AG08396 (cell line): Measurements from ENCODE around the gene SCN2B.

ENCODE experiments used
- DNase-seq: peaks from one replicate; pipeline ENCODE4 v3.0.0; 2012; ENCODE audit warnings: low spot score, mixed read lengths

Gene SCN2B

DNA sequence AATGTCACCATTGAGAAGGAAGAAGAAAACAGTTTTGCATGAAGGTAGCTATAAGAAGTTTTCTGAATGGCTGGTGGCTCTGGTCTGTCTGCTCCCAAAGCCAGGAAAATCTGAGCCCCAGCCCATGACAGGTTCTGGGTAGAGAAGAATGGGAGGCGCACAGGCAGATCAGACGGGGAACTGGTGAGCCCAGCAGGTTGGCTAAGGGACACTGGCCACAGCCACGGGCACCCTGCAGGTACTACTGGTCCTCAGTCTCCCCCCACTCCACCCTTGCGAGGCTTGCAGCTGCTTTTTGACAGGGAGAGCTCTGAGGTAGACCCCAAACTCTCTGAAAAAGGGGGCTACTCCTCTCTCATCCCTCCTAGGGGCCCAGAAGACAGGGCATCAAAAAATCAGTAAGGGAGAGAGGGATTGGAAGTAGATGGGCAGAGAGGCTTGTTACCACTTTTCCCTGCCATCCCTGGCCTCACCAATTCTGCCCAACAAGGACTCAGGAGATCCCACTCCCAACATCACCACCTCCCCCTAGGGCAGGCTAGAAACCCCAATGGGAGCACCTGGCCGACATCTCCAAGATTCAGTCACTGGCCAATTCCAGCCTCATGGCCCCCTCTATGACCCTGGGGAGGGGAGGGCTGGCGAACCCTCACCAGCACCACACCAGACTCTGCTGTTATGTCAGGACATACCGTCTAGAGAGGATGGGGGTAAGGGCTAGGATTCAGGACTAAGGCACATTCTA is 41.2 kb downstream of the SCN2B start:
- DNase-seq: no peak

GRCh38 chr11:118133816-118134215 is 42.6 kb downstream of the SCN2B start:
- no peak for DNase-seq

DNA sequence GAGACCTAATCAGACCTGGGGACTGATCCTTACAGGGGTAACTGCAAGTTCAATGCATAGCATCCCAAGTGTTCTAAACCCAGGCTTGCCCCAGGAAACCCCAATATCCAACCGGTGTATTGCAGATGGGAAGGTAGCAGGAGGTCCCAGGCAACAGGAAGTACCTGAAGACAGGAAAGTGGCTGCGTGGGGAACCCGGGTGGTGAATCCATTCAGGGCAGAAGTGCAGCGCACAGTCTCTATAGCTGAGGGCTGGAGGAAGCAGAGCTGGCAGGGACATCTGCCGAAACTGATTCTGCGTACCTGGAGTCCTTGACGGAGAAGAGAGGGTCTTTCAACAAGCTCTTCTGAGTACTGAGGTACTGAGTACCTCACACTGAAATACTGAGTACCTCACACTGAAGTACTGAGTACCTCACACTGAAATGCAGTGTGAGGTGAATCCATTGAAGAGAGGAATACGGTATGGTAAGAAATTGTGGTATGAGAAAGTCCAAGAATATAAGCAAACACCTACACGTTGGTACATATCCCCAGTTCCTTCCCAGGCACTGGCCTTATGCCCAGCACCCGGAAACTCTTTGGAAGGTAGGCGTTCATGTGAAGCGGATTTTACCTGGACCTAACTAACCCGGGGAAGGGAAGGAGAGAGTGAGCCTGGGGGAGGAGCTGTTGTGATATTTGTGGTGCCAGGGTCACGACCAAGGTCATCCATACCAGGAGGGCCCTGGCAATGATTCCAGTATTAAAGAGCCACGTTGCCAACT is 43.9 kb downstream of the SCN2B start:
- DNase-seq: no peak

DNA sequence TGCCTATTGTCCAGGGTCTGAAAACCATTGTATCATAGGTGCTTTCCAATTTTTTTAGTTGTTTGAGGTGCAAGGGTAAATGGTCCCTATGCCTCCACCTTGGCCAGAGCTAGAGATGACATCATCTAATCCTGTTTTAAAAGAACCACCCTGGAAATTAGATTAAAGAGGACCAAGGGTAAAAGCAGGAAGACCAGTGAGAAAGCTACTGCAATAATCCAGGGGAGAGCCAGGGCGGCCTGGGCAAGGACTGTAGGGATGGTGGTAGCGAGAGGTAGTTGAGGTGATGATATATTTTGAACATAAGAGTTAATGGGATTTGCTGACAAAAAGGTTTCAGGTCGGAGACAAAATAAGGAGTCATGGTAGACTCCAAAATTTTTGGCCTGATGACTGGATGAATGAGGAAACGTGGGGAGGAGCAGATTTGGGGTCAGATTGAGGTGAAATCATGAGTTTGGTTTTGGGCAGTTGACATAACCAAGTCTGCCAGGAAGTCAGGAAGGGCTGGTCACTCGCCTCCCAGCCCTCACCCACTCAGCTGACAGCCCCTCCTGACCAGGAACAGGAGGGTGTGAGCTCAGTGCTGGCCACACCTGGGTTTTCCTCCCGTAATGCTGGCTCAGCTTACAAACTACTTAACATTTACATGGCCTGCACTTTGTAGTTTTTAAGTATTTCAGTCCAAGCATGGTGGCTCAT is 46.8 kb downstream of the SCN2B start:
- DNase-seq: no peak

DNA sequence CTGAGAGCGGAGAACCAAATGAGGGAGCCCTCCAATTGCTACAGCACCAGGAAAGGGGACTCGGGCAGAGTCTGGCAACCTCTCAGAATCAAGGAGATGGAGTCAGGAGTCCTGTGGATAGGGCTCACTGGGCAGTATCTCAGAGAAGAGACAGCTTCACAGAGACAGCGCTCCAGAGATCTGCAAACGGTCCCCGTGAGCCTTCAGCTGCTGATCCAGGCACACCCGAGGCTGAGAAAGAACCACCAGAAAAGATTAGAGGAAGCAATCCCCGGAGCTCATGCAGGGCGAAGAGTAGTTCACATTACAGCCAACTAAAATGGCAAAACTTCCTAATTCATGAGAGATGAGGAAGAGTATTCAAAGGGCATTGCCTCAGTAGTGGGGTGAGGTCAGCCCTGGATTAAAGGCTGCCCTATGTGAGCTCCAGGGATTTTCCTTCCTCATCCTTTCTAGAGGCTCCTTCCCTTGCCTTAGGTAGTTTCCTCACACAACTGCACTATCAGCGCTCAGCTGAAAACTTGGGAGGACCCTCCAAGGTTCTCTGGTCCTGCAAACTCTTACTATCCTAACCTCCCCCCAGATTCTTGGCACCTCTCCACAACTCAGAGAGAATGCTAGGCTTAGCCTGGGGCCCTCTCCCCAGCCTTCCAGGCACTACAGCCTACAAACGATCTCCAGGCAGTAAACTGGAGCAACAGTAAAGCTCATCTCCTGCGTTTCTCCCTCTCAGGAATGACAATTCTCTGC is 47.5 kb downstream of the SCN2B start:
- DNase-seq: no peak

GRCh38 chr11:118128310-118128709 is 48.1 kb downstream of the SCN2B start:
- no peak for DNase-seq

- no peak for DNase-seq
These were observed 50.2 kb downstream of the SCN2B start for GRCh38 chr11:118126082-118126838.

GRCh38 chr11:118124929-118125535 is 51.4 kb downstream of the SCN2B start:
- DNase-seq: no peak

DNA sequence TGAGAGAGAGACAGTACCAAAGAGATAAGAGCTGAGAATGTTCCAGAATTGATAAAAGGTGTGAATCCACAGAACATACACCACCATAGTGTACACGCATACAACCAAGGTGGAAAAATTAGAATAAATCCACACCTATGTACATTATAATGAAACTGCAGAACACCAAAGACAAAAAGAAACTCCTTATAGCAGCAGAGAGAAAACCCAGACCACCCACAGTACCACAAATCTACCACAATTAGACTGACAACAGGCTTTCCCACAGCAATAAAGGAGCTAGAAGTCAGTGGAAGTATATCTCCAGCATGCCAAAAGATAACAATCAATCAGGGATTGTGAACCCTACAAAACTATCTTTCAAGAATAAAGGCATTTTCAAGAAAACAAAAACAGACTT is 55.6 kb downstream of the SCN2B start:
- no peak for DNase-seq

DNA sequence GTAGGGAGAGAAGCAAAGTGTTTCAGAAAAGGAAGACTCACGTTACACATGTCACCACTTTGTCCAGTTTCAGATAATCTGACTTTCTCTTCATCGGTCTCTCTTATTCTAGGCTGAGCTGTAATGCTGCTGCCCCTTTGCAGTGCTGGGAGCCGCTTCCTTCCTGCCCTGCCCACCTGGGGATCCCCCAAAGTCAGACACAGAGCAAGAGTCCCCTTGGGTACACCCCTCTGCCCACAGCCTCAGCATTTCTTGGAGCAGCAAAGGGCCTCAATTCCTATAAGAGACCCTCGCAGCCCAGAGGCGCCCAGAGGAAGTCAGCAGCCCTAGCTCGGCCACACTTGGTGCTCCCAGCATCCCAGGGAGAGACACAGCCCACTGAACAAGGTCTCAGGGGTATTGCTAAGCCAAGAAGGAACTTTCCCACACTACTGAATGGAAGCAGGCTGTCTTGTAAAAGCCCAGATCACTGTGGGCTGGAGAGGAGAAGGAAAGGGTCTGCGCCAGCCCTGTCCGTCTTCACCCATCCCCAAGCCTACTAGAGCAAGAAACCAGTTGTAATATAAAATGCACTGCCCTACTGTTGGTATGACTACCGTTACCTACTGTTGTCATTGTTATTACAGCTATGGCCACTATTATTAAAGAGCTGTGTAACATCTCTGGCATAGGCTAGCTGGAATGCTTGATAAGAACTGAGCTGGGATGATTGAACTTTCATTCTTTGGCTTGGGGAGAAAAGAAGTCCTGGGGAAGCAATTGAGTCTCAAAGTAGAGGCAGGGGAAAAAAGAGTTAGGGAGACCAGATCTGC is 58.4 kb downstream of the SCN2B start:
- DNase-seq: no peak

- no peak for DNase-seq
These were observed 61.4 kb downstream of the SCN2B start for GRCh38 chr11:118115048-118115447.

DNA sequence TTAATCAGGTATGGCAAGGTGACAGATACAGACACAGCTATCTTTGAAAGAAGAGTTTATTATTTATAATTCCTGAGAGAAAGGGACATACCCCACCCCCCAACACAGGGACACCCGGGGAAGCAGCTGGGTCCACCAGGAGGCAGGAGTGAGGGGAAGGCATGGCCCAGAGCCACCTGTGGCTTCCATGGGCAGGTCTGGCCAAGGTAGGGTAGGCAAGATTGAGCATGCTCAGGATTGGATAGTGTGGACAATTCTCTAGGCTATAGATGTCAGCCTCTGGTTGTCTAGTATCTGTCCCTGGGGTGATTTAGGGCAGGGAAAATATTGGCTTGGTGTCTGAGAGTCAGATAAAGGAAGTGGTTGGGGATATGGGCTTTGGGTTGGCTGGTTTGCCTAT is 62.2 kb downstream of the SCN2B start:
- DNase-seq: no peak

DNA sequence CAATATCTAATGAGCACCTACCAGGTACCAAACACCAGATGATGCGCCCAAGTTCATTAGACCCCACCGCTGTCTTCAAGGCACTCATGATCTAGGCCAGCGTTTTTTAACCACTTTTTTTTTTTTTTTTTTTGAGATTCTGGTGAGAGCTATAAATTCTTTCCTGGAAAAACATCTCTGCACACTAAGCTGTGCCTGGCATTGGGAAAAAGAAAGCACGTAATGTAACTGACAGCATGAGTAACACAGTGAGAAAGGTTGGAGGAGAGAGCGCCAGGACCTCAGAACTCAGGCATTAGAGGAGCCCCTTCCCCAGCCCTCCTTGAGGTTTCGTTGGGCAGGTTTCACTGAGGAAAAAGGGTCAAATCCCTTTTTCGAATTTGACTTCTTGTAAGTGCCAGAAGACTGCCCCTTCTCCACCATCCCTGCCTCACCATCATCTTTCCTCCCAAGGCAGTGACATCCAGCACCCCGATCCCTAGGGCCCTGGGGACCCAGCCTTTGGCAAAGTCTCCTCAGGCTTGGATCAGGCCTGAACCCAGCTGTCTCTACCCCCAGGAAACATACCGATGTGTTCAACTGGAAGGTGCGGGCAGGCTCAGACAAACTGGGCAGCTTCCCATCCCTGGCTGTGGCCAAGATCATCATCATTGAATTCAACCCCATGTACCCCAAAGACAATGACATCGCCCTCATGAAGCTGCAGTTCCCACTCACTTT is 63.6 kb downstream of the SCN2B start:
- DNase-seq: no peak
